ENCODE data around the gene DRG1. TPM values are rescaled to one million over a fixed set of nuclear protein-coding genes. Genes with fewer than 3 reads are reported as not detected.

DRG1 gene
- total RNA-seq, 4 donors from 2014 or later = 51.8 to 70.0 (median 57.9) TPM

- ATAC-seq = no peak
- TF ChIP-seq POLR2AphosphoS5 (IDR thresholded peaks at IDR 0.05) = no peak
- no peak for TF ChIP-seq CTCF (IDR thresholded peaks at IDR 0.05)
- no peak for TF ChIP-seq POLR2A (IDR thresholded peaks at IDR 0.05)
- no peak for TF ChIP-seq EP300 (IDR thresholded peaks at IDR 0.05)
- peaks cover 0 to 72% of the 10 kb centered on the region in 2 donors for H3K36me3 ChIP-seq
These were observed 47.9 kb downstream of the DRG1 start for GRCh38 chr22:31447337-31447736.

GRCh38 chr22:31448382-31448781 lies 49.0 kb downstream of the DRG1 start:
- Histone ChIP-seq H3K36me3 (peaks cover 0 to 72% of the 10 kb centered on the region in 2 donors), H3K27ac (no peak overlapping the region), H3K4me1 (no peaks in the 10 kb centered on the region), H3K4me3 (no peak overlapping the region), H3K9me3 (no peaks in the 10 kb centered on the region), H3K27me3 (no peaks in the 10 kb centered on the region)
- WGBS, 2 donors (ENCODE audit: low coverage in 1 of 2) = 33 to 72% methylated on average over 1 to 2 of the region's 2 CpGs
- no peak for ATAC-seq
- no peak for TF ChIP-seq POLR2A (IDR thresholded peaks at IDR 0.05)
- TF ChIP-seq EP300 (IDR thresholded peaks at IDR 0.05) = no peak
- no peak for TF ChIP-seq POLR2AphosphoS5 (IDR thresholded peaks at IDR 0.05)
- no peak for TF ChIP-seq CTCF (IDR thresholded peaks at IDR 0.05)

More at GRCh38 chr22:31447337-31447736, 47.9 kb downstream of the DRG1 start:
- Histone ChIP-seq H3K27ac (no peak overlapping the region), H3K9me3 (no peaks in the 10 kb centered on the region), H3K4me1 (no peaks in the 10 kb centered on the region), H3K4me3 (no peak overlapping the region), H3K27me3 (no peaks in the 10 kb centered on the region)
- 97 to 100% methylated on average over 3 of the region's 3 CpGs for WGBS, 2 donors (ENCODE audit: low coverage in 1 of 2)

GRCh38 chr22:31449506-31449905 lies 50.1 kb downstream of the DRG1 start:
- TF ChIP-seq CTCF (IDR thresholded peaks at IDR 0.05) (no peak), POLR2AphosphoS5 (IDR thresholded peaks at IDR 0.05) (no peak), POLR2A (IDR thresholded peaks at IDR 0.05) (no peak), EP300 (IDR thresholded peaks at IDR 0.05) (no peak)
- WGBS, 2 donors (ENCODE audit: low coverage in 1 of 2) = 66 to 75% methylated on average over 3 to 4 of the region's 4 CpGs
- Histone ChIP-seq H3K4me3 (no peak overlapping the region), H3K9me3 (no peaks in the 10 kb centered on the region), H3K36me3 (peaks cover 0 to 72% of the 10 kb centered on the region in 2 donors), H3K27ac (no peak overlapping the region), H3K4me1 (no peaks in the 10 kb centered on the region), H3K27me3 (no peaks in the 10 kb centered on the region)
- ATAC-seq = no peak

- WGBS, 2 donors (ENCODE audit: low coverage in 1 of 2) = 83 to 85% methylated on average over 5 of the region's 5 CpGs
- Histone ChIP-seq H3K27ac (no peak overlapping the region), H3K9me3 (no peaks in the 10 kb centered on the region), H3K27me3 (no peaks in the 10 kb centered on the region), H3K36me3 (peaks cover 0 to 69% of the 10 kb centered on the region in 2 donors), H3K4me3 (no peak overlapping the region), H3K4me1 (no peaks in the 10 kb centered on the region)
- TF ChIP-seq POLR2A (IDR thresholded peaks at IDR 0.05) = no peak
- TF ChIP-seq EP300 (IDR thresholded peaks at IDR 0.05) = no peak
- no peak for TF ChIP-seq POLR2AphosphoS5 (IDR thresholded peaks at IDR 0.05)
- peak in 2 of 4 experiments; percentile 12 to 42 for TF ChIP-seq CTCF (IDR thresholded peaks at IDR 0.05)
- no peak for ATAC-seq
These were observed 52.5 kb downstream of the DRG1 start for GRCh38 chr22:31451709-31452571.

GRCh38 chr22:31461699-31462098 lies 62.3 kb downstream of the DRG1 start:
- H3K4me1 ChIP-seq = no peaks in the 10 kb centered on the region
- H3K27ac ChIP-seq = no peak overlapping the region
- WGBS, 2 donors (ENCODE audit: low coverage in 1 of 2) = 81 to 93% methylated on average over 3 of the region's 3 CpGs
- H3K27me3 ChIP-seq = no peaks in the 10 kb centered on the region
- no peak overlapping the region for H3K4me3 ChIP-seq
- no peak for ATAC-seq
- no peaks in the 10 kb centered on the region for H3K9me3 ChIP-seq
- peaks cover 0 to 90% of the 10 kb centered on the region in 2 donors for H3K36me3 ChIP-seq
- TF ChIP-seq POLR2AphosphoS5 (IDR thresholded peaks at IDR 0.05) (no peak), POLR2A (IDR thresholded peaks at IDR 0.05) (no peak), EP300 (IDR thresholded peaks at IDR 0.05) (no peak), CTCF (IDR thresholded peaks at IDR 0.05) (no peak)

Data from gastroesophageal sphincter (tissue), 4 donors.